ENCODE measurements around the gene PIK3C2A.
"Not testable (repeated sequence)": the region's sequence is repeated elsewhere in the genome, so short reads cannot be mapped to it uniquely, and the experiment has no call there.

Gene PIK3C2A, protein sequence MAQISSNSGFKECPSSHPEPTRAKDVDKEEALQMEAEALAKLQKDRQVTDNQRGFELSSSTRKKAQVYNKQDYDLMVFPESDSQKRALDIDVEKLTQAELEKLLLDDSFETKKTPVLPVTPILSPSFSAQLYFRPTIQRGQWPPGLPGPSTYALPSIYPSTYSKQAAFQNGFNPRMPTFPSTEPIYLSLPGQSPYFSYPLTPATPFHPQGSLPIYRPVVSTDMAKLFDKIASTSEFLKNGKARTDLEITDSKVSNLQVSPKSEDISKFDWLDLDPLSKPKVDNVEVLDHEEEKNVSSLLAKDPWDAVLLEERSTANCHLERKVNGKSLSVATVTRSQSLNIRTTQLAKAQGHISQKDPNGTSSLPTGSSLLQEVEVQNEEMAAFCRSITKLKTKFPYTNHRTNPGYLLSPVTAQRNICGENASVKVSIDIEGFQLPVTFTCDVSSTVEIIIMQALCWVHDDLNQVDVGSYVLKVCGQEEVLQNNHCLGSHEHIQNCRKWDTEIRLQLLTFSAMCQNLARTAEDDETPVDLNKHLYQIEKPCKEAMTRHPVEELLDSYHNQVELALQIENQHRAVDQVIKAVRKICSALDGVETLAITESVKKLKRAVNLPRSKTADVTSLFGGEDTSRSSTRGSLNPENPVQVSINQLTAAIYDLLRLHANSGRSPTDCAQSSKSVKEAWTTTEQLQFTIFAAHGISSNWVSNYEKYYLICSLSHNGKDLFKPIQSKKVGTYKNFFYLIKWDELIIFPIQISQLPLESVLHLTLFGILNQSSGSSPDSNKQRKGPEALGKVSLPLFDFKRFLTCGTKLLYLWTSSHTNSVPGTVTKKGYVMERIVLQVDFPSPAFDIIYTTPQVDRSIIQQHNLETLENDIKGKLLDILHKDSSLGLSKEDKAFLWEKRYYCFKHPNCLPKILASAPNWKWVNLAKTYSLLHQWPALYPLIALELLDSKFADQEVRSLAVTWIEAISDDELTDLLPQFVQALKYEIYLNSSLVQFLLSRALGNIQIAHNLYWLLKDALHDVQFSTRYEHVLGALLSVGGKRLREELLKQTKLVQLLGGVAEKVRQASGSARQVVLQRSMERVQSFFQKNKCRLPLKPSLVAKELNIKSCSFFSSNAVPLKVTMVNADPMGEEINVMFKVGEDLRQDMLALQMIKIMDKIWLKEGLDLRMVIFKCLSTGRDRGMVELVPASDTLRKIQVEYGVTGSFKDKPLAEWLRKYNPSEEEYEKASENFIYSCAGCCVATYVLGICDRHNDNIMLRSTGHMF (N-terminal part only)

DNA sequence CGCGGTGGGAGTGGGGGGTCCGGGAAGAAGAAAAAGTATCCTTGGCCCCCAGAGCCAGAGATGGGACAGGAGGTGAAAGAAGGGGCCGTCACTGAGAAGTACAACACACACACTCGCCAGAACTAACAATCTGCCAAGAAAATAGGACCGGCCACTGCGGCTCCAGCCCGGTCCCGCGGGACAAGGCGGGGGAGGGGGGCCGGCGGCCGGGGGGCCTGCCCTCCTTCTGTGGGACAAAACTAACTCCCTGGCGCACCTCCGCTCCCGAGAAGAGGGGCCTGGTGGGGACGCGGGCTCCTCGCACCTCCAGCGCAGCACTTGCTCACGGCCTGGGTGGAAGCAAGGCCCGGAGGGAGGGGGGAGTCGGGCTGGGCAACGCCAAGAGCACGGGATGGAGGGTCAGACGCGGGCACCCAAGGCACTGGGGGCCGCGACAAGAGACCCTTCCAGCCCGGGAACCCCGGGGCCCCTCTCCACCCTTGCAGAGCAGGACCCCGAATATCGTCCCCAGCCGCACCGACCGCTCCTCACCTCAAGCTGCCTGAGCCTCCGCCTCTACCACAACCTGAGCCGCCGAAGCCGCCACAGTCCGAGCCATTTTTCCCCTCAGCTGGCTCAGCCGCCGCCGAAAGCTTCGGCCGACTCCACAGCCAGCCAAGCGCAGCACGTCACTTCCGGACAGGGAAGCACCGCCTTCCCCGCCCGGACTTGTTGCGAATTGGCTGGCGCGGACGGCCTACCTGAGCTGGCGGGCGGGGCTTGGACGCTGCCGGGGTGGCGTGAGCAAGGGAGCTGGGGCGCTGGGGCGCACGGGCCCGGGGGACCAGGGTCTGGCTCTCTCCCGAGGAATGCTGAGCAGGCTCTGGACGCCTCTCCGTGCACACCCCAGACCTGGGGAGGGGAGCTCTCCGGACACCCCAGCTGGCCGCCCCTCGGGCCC is at the start of gene PIK3C2A:
Gene PIK3C2A, minus strand, starts transcription at position 670 of the 940 bp plus-strand sequence. CDS start 38,245 bp downstream, outside the sequence.
- FAIRE-seq (peak; percentile 69), DNase-seq (ENCODE audit: insufficient read length, low spot score) (peak; percentile 91)
- peak; percentile 97 for TF ChIP-seq POLR2A (IDR thresholded peaks at IDR 0.05; ENCODE audit: low read depth, low read length)

- no peak for TF ChIP-seq POLR2A (IDR thresholded peaks at IDR 0.05; ENCODE audit: low read depth, low read length)
- FAIRE-seq (no peak), DNase-seq (ENCODE audit: insufficient read length, low spot score) (no peak)
These were observed 49.4 kb upstream of the PIK3C2A start for GRCh38 chr11:17257196-17257595.

GRCh38 chr11:17256512-17256911 is 48.7 kb upstream of the PIK3C2A start:
- DNase-seq (ENCODE audit: insufficient read length, low spot score) (peak; percentile 39), FAIRE-seq (peak; percentile 50)
- no peak for TF ChIP-seq POLR2A (IDR thresholded peaks at IDR 0.05; ENCODE audit: low read depth, low read length)

DNA sequence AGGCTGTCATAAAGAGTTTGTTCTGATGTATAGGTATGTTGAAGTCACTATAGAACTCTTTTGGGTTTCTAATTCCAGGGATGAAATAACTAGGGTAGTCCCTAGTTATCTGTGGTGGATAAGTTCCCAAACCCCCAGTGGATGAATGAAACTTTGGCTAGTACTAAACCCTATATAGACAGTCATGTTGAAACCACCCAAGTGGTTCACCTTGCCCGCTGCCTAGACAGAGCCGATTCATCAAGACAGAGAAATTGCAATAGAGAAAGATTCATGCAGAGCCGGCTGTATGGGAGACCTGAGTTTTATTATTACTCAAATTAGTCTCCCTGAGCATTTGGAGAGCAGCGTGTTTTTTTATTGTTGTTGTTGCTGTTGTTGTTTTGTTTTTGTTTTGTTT is 44.9 kb upstream of the PIK3C2A start:
- no peak for FAIRE-seq
- no peak for DNase-seq (ENCODE audit: insufficient read length, low spot score)
- no peak for TF ChIP-seq POLR2A (IDR thresholded peaks at IDR 0.05; ENCODE audit: low read depth, low read length)

GRCh38 chr11:17250561-17251350 is 43.0 kb upstream of the PIK3C2A start:
- no peak for DNase-seq (ENCODE audit: insufficient read length, low spot score)
- TF ChIP-seq POLR2A (IDR thresholded peaks at IDR 0.05; ENCODE audit: low read depth, low read length): no peak
- FAIRE-seq: no peak

GRCh38 chr11:17244046-17244445 is 36.3 kb upstream of the PIK3C2A start:
- DNase-seq (ENCODE audit: insufficient read length, low spot score) (no peak), FAIRE-seq (no peak)
- no peak for TF ChIP-seq POLR2A (IDR thresholded peaks at IDR 0.05; ENCODE audit: low read depth, low read length)

DNA sequence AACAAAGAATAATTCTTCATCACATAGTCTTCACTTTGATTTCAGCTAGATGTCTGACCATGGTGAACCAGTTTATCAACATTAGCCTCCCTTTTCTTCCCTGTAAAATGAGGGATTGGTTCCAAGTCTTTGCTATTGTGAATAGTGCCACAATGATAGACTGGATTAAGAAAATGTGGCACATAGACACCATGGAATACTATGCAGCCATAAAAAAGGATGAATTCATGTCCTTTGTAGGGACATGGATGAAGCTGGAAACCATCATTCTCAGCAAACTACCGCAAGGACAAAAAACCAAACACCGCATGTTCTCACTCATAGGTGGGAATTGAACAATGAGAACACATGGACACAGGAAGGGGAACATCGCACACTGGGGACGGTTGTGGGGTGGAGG is 35.2 kb upstream of the PIK3C2A start:
- FAIRE-seq; DNase-seq (ENCODE audit: insufficient read length, low spot score): not testable (repeated sequence)

GRCh38 chr11:17240780-17241179 is 33.0 kb upstream of the PIK3C2A start:
- DNase-seq (ENCODE audit: insufficient read length, low spot score) (no peak), FAIRE-seq (no peak)
- no peak for TF ChIP-seq POLR2A (IDR thresholded peaks at IDR 0.05; ENCODE audit: low read depth, low read length)

GRCh38 chr11:17239927-17240326 is 32.1 kb upstream of the PIK3C2A start:
- not testable (repeated sequence) for DNase-seq (ENCODE audit: insufficient read length, low spot score); FAIRE-seq

- FAIRE-seq (no peak), DNase-seq (ENCODE audit: insufficient read length, low spot score) (no peak)
- no peak for TF ChIP-seq POLR2A (IDR thresholded peaks at IDR 0.05; ENCODE audit: low read depth, low read length)
These were observed 30.6 kb upstream of the PIK3C2A start for GRCh38 chr11:17238377-17238776.

- DNase-seq (ENCODE audit: insufficient read length, low spot score) (no peak), FAIRE-seq (no peak)
- TF ChIP-seq POLR2A (IDR thresholded peaks at IDR 0.05; ENCODE audit: low read depth, low read length): no peak
These were observed 25.3 kb upstream of the PIK3C2A start for GRCh38 chr11:17233101-17233500.

Measured in H54 (cell line).